ENCODE data around the gene OPRD1. TPM values are rescaled to one million over a fixed set of nuclear protein-coding genes. Genes with fewer than 3 reads are reported as not detected.
"Not testable (repeated sequence)": the region's sequence is repeated elsewhere in the genome, so short reads cannot be mapped to it uniquely, and the experiment has no call there.

Gene OPRD1
- not detected in 2 replicates for total RNA-seq (2014; rRNA removed; shearing (Covaris generic); ENCODE audit: low replicate concordance)

DNA sequence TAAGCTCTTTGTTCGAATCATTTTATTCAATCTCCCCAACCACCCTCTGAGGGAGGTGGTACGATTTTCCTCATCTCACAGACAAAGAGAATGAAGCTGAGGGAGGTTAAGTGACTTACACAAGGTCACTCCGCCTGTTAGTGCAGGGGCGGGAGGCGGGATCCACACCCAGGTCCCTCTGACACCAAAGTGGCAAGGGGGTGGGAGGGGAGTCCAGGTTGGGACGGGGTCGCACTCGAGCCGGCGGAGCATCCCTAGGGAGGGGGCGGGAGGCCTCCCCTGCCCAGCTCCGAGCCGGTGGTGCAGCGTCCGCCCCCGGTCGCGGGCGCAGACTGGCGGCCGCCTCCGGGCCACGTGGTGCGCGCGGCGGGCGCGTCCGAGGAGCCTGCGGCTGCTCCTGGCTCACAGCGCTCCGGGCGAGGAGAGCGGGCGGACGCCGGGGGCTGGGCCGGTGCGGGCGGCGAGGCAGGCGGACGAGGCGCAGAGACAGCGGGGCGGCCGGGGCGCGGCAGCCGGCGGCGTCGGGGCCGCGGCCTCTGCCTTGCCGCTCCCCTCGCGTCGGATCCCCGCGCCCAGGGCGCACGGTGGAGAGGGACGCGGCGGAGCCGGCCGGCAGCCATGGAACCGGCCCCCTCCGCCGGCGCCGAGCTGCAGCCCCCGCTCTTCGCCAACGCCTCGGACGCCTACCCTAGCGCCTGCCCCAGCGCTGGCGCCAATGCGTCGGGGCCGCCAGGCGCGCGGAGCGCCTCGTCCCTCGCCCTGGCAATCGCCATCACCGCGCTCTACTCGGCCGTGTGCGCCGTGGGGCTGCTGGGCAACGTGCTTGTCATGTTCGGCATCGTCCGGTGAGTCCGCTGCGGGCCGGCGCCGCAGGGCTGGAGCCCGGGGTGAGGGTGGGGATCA is at the start of gene OPRD1:
TSS of gene OPRD1 (plus strand) at position 405 of the 903 bp plus-strand sequence. CDS start at position 619, 214 bp downstream.
- Histone ChIP-seq H4K20me1 (ENCODE audit: insufficient read depth, low read depth, low read length) (no peaks in the 10 kb centered on the region), H3K27me3 (ENCODE audit: low read length) (no peaks in the 10 kb centered on the region), H3K4me2 (ENCODE audit: low read depth, low read length, poor library complexity, severe bottlenecking) (no peak within 1 kb of the TSS), H3K9ac (ENCODE audit: low read length) (no peak within 1 kb of the TSS), H3K36me3 (ENCODE audit: insufficient read depth, low read length) (no peaks in the 10 kb centered on the region), H2AFZ (ENCODE audit: low read length) (no peak within 1 kb of the TSS), H3K79me2 (ENCODE audit: low read length) (no peaks in the 10 kb centered on the region), H3K9me3 (ENCODE audit: low read length) (no peaks in the 10 kb centered on the region), H3K4me1 (ENCODE audit: low read length) (no peaks in the 10 kb centered on the region), H3K27ac (ENCODE audit: low read length) (no peak within 1 kb of the TSS), H3K9me2 (replicated peaks; ENCODE audit: insufficient read depth, low read length) (no peaks in the 10 kb centered on the region), H3K4me3 (ENCODE audit: low read length) (no peak within 1 kb of the TSS)
- no peak for DNase-seq

DNA sequence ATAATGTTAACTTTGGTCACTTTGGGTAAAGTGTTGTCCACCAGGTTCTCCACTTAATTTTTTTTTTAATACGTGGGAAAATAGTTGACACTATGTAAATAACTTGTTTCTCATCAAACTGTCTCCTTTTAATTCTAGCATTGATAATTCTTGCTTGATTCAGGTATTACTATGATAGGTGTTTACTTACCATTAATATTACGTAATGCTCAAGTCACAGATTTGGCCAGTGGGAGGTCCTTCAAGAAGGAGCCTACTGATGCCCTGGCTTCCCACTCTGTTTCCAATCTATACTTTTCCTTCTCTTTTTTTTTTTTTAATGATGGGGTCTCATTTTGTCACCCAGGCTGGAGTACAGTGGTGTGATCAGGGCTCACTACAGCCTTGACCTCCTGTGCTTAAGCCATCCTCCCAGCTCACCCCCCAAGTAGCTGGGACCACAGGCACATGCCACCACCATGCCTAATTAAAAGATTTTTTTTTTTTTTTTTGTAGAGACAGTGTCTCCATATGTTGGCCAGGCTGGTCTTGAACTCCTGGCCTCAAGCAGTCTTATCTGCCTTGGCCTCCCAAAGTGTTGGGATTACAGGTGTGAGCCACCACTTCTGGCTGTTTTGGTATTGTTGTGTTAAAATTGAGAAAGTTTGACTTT is 45.3 kb upstream of the OPRD1 start:
- H3K4me3 ChIP-seq (ENCODE audit: low read length): no peak overlapping the region
- H3K9me3 ChIP-seq (ENCODE audit: low read length): no peaks in the 10 kb centered on the region
- H3K9ac ChIP-seq (ENCODE audit: low read length): no peak overlapping the region
- H4K20me1 ChIP-seq (ENCODE audit: insufficient read depth, low read depth, low read length): peaks cover 45% of the 10 kb centered on the region
- H3K4me1 ChIP-seq (ENCODE audit: low read length): no peaks in the 10 kb centered on the region
- H3K36me3 ChIP-seq (ENCODE audit: insufficient read depth, low read length): peaks cover 33% of the 10 kb centered on the region
- no peak overlapping the region for H3K27ac ChIP-seq (ENCODE audit: low read length)
- H3K79me2 ChIP-seq (ENCODE audit: low read length): peaks cover 61% of the 10 kb centered on the region
- H3K4me2 ChIP-seq (ENCODE audit: low read depth, low read length, poor library complexity, severe bottlenecking): no peak overlapping the region
- no peak for DNase-seq
- H3K27me3 ChIP-seq (ENCODE audit: low read length): no peaks in the 10 kb centered on the region
- no peaks in the 10 kb centered on the region for H3K9me2 ChIP-seq (replicated peaks; ENCODE audit: insufficient read depth, low read length)
- no peak overlapping the region for H2AFZ ChIP-seq (ENCODE audit: low read length)

DNA sequence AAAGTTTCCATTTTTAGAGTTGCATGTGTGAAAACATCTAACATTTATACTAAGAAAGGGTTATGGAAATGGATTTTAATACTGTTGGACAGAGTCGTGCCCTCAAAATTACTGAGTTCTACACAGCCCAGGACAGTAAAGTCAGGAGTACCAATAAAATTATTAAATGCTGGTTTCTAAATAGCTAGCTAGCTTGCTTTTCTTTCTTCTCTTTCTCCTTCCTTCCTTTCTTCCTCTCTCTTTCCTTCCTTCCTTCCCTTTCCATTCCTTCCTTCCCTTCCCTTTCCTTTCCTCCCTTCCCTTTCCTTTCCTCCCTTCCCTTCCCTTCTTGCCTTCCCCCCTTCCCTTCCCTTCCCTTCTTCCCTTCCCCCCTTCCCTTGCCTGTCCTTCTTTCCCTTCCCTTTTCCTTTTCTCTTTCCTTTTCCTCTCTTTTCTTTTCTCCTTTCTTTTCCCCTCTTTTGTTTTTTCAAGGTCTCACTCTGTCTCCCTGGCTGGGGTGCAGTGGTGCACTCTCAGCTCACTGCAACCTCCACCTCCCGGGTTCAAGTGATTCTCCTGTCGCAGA is 41.3 kb upstream of the OPRD1 start:
- Histone ChIP-seq H3K4me2 (ENCODE audit: low read depth, low read length, poor library complexity, severe bottlenecking) (no peak overlapping the region), H4K20me1 (ENCODE audit: insufficient read depth, low read depth, low read length) (peaks cover 30% of the 10 kb centered on the region), H3K36me3 (ENCODE audit: insufficient read depth, low read length) (peaks cover 37% of the 10 kb centered on the region), H3K27ac (ENCODE audit: low read length) (no peak overlapping the region), H3K9me3 (ENCODE audit: low read length) (no peaks in the 10 kb centered on the region), H3K4me3 (ENCODE audit: low read length) (no peak overlapping the region), H3K79me2 (ENCODE audit: low read length) (peaks cover 28% of the 10 kb centered on the region), H3K27me3 (ENCODE audit: low read length) (no peaks in the 10 kb centered on the region), H3K4me1 (ENCODE audit: low read length) (no peaks in the 10 kb centered on the region), H3K9me2 (replicated peaks; ENCODE audit: insufficient read depth, low read length) (no peaks in the 10 kb centered on the region), H3K9ac (ENCODE audit: low read length) (no peak overlapping the region), H2AFZ (ENCODE audit: low read length) (no peak overlapping the region)
- no peak for DNase-seq

DNA sequence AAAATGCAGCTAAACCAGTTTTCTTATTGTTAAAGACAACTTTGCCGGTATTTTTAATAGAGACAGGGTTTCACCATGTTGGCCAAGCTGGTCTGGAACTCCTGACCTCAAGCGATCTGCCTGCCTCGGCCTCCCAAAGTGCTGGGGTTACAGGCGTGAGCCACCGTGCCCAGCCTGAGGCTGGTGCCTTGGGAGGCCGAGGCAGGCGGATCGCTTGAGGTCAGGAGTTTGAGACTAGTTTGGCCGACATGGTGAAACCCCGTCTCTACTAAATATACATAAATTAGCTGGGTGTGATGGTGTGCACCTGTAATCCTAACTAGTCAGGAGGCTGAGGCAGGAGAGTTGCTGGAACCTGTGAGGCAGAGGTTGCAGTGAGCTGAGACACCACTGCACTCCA is 40.0 kb upstream of the OPRD1 start:
- not testable (repeated sequence) for H2AFZ ChIP-seq (ENCODE audit: low read length); H3K4me1 ChIP-seq (ENCODE audit: low read length); H3K27me3 ChIP-seq (ENCODE audit: low read length); DNase-seq; H3K4me3 ChIP-seq (ENCODE audit: low read length); H3K27ac ChIP-seq (ENCODE audit: low read length); H3K9me3 ChIP-seq (ENCODE audit: low read length); H3K9me2 ChIP-seq (replicated peaks; ENCODE audit: insufficient read depth, low read length); H3K9ac ChIP-seq (ENCODE audit: low read length); H3K4me2 ChIP-seq (ENCODE audit: low read depth, low read length, poor library complexity, severe bottlenecking)
- H3K79me2 ChIP-seq (ENCODE audit: low read length): peaks cover 15% of the 10 kb centered on the region
- peaks cover 17% of the 10 kb centered on the region for H4K20me1 ChIP-seq (ENCODE audit: insufficient read depth, low read depth, low read length)
- H3K36me3 ChIP-seq (ENCODE audit: insufficient read depth, low read length): peaks cover 31% of the 10 kb centered on the region; the same call in 1 of the 2 replicates

DNA sequence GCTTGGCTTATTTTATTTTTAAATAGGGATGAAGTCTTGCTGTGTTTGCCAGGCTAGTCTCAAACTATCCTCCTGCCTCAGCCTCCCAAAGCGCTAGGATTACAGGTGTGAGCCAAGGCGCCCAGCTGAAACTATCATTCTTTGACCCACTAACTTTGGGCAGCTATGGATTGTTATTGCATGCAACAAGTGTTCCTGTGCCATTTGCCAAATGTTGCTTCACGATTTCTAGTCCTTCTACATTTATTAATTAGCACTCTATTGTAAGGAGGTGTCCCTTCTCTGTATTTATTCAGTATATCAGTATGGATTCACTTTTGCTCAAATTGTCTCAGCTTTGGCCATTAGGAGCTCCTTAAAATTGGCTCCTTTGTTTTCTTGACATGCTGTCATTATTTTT is 38.9 kb upstream of the OPRD1 start:
- Histone ChIP-seq H3K9ac (ENCODE audit: low read length) (no peak overlapping the region), H3K36me3 (ENCODE audit: insufficient read depth, low read length) (peaks cover 30% of the 10 kb centered on the region; the same call in 1 of the 2 replicates), H3K27me3 (ENCODE audit: low read length) (no peaks in the 10 kb centered on the region), H3K79me2 (ENCODE audit: low read length) (peaks cover 11% of the 10 kb centered on the region), H4K20me1 (ENCODE audit: insufficient read depth, low read depth, low read length) (peaks cover 18% of the 10 kb centered on the region), H3K9me3 (ENCODE audit: low read length) (no peaks in the 10 kb centered on the region), H3K4me1 (ENCODE audit: low read length) (no peaks in the 10 kb centered on the region), H3K4me3 (ENCODE audit: low read length) (no peak overlapping the region), H3K27ac (ENCODE audit: low read length) (no peak overlapping the region), H3K4me2 (ENCODE audit: low read depth, low read length, poor library complexity, severe bottlenecking) (no peak overlapping the region), H3K9me2 (replicated peaks; ENCODE audit: insufficient read depth, low read length) (no peaks in the 10 kb centered on the region), H2AFZ (ENCODE audit: low read length) (no peak overlapping the region)
- DNase-seq: no peak

DNA sequence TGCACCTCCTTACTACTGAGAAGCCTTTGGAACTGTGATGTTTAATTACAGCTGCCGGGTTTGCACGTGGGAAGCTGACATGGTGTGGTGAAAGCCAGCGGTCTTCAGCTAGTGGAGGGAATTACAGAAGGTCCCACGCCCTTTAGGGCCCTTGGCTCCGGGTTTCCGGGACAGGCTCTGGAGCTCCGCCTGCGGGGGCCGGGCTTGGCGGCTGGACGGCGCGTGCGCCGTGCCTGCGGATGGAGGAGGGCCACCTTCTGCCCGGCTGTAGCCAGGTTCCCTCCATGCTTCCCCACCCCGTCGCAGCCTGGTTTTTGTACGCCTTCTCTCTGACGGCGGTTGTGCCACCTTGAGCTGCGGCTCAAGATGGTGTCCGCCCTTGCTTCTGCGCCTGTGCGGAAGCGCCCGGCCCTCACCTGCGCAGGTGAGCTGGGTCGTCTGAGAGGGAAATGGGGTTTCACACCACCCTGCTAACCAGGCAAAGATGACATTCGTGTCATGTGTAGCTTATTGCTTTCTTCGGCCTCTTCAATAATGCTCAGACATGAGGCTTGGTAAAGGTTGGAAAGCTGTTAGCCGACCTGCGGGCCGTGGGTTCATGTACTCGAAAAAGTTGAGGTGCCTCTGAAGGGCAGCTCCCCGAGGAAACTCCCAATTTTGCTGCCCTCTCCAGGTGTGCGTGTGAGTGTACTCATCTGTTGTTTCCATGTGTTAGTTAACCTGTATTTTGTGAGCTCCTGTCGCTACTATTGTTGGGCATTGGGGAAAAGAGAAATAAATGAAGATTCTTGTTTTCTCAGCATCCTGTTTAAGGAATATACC is 36.6 kb upstream of the OPRD1 start:
- no peak overlapping the region for H3K9ac ChIP-seq (ENCODE audit: low read length)
- peaks cover 15% of the 10 kb centered on the region; the same call in 1 of the 2 replicates for H3K36me3 ChIP-seq (ENCODE audit: insufficient read depth, low read length)
- H3K27me3 ChIP-seq (ENCODE audit: low read length): no peaks in the 10 kb centered on the region
- no peaks in the 10 kb centered on the region for H3K9me3 ChIP-seq (ENCODE audit: low read length)
- H3K79me2 ChIP-seq (ENCODE audit: low read length): no peaks in the 10 kb centered on the region
- no peaks in the 10 kb centered on the region for H3K4me1 ChIP-seq (ENCODE audit: low read length)
- DNase-seq: no peak
- no peak overlapping the region for H3K4me2 ChIP-seq (ENCODE audit: low read depth, low read length, poor library complexity, severe bottlenecking)
- H4K20me1 ChIP-seq (ENCODE audit: insufficient read depth, low read depth, low read length): 0 out of 2 replicates have a peak, but pooled peaks cover 6% of the 10 kb centered on the region
- H3K4me3 ChIP-seq (ENCODE audit: low read length): no peak overlapping the region
- no peak overlapping the region for H2AFZ ChIP-seq (ENCODE audit: low read length)
- no peak overlapping the region for H3K27ac ChIP-seq (ENCODE audit: low read length)
- no peaks in the 10 kb centered on the region for H3K9me2 ChIP-seq (replicated peaks; ENCODE audit: insufficient read depth, low read length)

DNA sequence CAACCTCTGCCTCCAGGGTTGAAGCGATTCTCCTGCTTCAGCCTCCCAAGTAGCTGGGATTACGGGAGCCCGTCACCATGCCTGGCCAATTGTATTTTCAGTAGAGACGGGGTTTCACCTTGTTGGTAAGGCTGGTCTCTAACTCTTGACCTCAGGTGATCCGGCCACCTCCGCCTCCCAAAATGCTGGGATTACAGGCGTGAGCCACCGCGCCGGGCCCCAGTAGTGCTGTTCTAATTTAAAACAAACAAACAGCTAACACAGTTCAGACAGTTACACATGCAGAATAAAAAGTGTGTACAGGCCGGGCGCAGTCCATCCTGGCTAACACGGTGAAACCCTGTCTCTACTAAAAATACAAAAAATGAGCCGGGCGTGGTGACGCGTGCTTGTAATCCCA is 35.6 kb upstream of the OPRD1 start:
- Histone ChIP-seq H4K20me1 (ENCODE audit: insufficient read depth, low read depth, low read length) (0 out of 2 replicates have a peak, but pooled peaks cover 6% of the 10 kb centered on the region), H3K9me2 (replicated peaks; ENCODE audit: insufficient read depth, low read length) (no peaks in the 10 kb centered on the region), H3K9me3 (ENCODE audit: low read length) (no peaks in the 10 kb centered on the region), H3K36me3 (ENCODE audit: insufficient read depth, low read length) (peaks cover 9% of the 10 kb centered on the region; the same call in 1 of the 2 replicates), H3K9ac (ENCODE audit: low read length) (no peak overlapping the region), H3K4me2 (ENCODE audit: low read depth, low read length, poor library complexity, severe bottlenecking) (no peak overlapping the region), H3K79me2 (ENCODE audit: low read length) (no peaks in the 10 kb centered on the region), H3K27me3 (ENCODE audit: low read length) (no peaks in the 10 kb centered on the region), H3K4me1 (ENCODE audit: low read length) (no peaks in the 10 kb centered on the region), H2AFZ (ENCODE audit: low read length) (no peak overlapping the region), H3K4me3 (ENCODE audit: low read length) (no peak overlapping the region), H3K27ac (ENCODE audit: low read length) (no peak overlapping the region)
- no peak for DNase-seq
